ENCODE results near the gene TSPAN9.

Gene TSPAN9

DNA sequence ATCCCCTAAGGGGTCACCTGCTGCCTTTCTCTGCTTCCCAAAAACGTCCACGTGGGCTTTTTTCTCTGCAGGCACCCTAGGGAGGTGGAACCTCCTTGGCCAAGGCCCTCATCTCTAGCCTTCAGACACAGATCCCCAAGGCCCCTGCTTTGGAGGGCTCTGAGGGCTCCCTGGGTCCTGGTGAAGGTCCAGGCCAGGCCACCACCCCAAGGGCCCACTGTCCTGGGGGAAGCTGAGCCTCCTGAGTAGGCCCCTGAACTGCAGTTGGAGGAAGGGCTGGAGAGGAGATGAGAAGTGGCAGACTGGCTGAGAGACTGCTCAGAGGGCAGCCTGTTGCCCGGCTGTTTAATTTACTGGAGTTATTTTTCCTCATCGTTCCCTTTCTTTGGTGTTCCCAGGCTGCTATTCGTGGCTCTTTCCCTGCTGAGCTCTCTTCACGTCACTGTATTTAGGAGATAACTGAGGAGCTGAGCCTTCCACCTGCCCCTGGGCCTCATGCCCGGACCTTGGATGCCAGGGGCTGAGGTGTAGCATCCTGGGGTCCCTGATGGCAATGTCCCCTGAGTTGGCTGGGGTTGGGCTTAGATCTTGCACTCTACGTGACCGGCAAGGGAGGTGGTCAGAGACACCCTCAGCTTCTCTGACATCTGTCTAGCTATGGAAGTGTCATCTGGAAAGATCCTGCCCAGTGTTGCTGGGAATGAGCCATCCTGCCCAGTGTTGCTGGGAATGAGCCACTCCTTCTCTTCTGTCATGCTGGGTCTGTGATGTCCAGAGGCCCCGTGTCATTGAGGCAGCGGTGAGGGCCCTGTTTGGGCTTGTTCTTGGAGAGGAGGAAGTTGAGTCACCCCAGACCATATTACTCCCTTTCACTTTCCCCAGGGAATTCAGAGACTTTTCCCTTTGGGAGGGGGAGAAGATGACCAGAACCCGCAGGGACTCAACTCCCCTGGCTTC, 139.8 kb downstream of the TSPAN9 start:
- no peak overlapping the region for H3K4me3 Mint-ChIP-seq

DNA sequence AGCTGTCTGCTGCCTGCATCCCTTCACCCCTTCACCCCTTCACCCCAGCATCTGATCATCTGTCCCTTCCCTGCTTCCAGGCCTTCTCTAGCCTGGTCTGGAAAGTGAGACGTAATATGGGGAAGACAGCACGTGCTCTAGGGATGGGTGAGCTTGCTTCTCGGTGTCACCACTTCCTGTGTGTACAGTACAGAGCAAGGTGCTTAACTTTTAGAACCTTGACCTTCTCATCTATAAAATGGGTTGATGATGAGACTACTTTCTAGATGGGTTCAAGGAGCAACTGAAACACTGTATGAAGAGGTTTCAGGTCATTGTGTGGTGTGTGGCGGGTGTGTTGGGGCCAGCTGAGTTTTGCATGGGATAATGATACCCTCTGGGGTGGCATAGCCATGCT, 140.5 kb downstream of the TSPAN9 start:
- TF ChIP-seq, protein P1, sequence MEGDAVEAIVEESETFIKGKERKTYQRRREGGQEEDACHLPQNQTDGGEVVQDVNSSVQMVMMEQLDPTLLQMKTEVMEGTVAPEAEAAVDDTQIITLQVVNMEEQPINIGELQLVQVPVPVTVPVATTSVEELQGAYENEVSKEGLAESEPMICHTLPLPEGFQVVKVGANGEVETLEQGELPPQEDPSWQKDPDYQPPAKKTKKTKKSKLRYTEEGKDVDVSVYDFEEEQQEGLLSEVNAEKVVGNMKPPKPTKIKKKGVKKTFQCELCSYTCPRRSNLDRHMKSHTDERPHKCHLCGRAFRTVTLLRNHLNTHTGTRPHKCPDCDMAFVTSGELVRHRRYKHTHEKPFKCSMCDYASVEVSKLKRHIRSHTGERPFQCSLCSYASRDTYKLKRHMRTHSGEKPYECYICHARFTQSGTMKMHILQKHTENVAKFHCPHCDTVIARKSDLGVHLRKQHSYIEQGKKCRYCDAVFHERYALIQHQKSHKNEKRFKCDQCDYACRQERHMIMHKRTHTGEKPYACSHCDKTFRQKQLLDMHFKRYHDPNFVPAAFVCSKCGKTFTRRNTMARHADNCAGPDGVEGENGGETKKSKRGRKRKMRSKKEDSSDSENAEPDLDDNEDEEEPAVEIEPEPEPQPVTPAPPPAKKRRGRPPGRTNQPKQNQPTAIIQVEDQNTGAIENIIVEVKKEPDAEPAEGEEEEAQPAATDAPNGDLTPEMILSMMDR (IDR thresholded peaks at IDR 0.05; ENCODE audit: unreplicated experiment in 3 of 3) = no peak
- peak overlapping the region in 2 of 3 experiments; percentile 71 to 76 for H3K27ac Mint-ChIP-seq
- no peaks in the 10 kb centered on the region for H3K9me3 Mint-ChIP-seq
- H3K36me3 Mint-ChIP-seq (ENCODE audit: low read depth) = peaks cover 14% of the 10 kb centered on the region
- no peak overlapping the region for H3K4me3 Mint-ChIP-seq
- peaks cover 4% of the 10 kb centered on the region for H3K27me3 Mint-ChIP-seq (ENCODE audit: low read depth)
- peaks cover 51% of the 10 kb centered on the region for H3K4me1 Mint-ChIP-seq

More for the DNA sequence above, 139.8 kb downstream of the TSPAN9 start:
- peaks cover 53% of the 10 kb centered on the region for H3K4me1 Mint-ChIP-seq
- H3K9me3 Mint-ChIP-seq = no peaks in the 10 kb centered on the region
- TF ChIP-seq, protein P1 (IDR thresholded peaks at IDR 0.05; ENCODE audit: unreplicated experiment in 3 of 3) = no peak
- peak overlapping the region in 1 of 3 experiments; percentile 58 for H3K27ac Mint-ChIP-seq
- H3K27me3 Mint-ChIP-seq (ENCODE audit: low read depth) = peaks cover 4% of the 10 kb centered on the region
- peaks cover 17% of the 10 kb centered on the region for H3K36me3 Mint-ChIP-seq (ENCODE audit: low read depth)

DNA sequence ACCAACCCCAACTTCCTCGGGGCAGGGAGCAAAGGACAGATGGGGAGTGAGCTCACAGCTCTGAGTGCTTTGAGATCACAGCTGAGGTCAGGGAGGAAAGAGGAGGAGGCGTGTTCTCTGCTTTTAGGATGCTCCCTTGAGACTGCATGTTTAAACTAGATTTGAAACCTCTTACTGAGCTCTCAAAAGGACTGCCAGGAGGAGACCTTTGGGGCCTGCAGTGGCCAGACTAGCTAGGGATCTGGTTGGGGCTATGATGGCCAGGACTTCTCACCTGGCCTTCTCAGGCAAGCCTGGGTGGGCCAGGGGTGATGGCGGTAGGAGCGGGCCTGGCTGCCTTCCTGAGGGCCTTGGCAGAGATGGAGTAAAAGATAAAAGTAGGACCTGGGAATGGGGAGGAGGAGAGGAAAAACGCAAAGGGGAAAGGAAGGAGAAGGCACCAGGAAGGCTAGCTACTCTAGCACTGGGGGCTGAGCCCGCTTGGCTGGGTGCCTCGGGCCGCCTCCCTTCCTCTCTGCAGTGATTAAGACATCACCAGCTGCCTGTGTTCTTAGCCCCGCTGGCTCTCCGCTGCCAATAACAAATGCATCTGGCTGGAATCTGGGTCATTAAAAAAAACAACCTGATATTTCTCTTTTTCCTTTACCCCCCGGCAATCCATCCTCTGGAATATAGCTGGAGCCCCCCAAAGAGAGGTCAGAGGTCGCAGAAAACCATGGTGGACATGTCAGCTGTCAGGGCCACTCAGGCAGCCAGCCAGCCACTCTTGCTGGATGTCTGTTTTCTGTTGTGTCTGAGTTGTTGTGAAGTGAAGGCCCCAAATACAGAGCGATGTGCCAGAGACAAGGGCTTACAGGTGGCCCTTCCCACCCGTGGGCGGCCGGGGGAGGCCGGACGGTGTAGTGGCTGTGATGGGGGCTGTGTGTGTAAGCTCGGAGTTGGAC, 141.3 kb downstream of the TSPAN9 start:
- TF ChIP-seq, protein P1 (IDR thresholded peaks at IDR 0.05; ENCODE audit: unreplicated experiment in 3 of 3) = no peak
- Mint-ChIP-seq H3K27ac (peak overlapping the region; percentile 42 to 76 (median 71)), H3K9me3 (no peaks in the 10 kb centered on the region), H3K27me3 (ENCODE audit: low read depth) (peaks cover 4% of the 10 kb centered on the region), H3K4me1 (peaks cover 47% of the 10 kb centered on the region), H3K4me3 (no peak overlapping the region), H3K36me3 (ENCODE audit: low read depth) (peaks cover 9% of the 10 kb centered on the region)

DNA sequence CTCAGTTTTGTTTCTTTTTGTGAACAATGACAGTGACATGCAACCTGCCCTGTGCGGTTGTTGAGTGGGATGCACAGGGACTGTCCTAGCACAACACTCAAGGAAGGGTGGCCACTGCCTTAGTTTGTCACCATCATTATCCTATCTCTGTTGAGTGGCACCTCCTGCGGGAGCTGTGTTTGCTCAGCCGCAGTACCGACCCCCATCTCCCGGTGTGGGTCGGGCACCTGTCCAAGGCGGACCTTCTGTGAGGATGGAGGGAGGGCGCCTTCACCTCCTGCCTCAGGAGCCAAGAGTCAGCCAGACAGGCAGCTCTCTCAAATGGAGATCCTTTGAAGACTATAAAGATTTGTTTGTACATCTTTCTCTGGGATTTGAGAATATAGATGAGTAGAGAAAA, 142.1 kb downstream of the TSPAN9 start:
- Mint-ChIP-seq H3K4me1 (peaks cover 45% of the 10 kb centered on the region), H3K27ac (peak overlapping the region in 2 of 3 experiments; percentile 38 to 76), H3K4me3 (no peak overlapping the region), H3K27me3 (ENCODE audit: low read depth) (peaks cover 4% of the 10 kb centered on the region), H3K9me3 (no peaks in the 10 kb centered on the region), H3K36me3 (ENCODE audit: low read depth) (peaks cover 5% of the 10 kb centered on the region)
- TF ChIP-seq, protein P1 (IDR thresholded peaks at IDR 0.05; ENCODE audit: unreplicated experiment in 3 of 3) = no peak

DNA sequence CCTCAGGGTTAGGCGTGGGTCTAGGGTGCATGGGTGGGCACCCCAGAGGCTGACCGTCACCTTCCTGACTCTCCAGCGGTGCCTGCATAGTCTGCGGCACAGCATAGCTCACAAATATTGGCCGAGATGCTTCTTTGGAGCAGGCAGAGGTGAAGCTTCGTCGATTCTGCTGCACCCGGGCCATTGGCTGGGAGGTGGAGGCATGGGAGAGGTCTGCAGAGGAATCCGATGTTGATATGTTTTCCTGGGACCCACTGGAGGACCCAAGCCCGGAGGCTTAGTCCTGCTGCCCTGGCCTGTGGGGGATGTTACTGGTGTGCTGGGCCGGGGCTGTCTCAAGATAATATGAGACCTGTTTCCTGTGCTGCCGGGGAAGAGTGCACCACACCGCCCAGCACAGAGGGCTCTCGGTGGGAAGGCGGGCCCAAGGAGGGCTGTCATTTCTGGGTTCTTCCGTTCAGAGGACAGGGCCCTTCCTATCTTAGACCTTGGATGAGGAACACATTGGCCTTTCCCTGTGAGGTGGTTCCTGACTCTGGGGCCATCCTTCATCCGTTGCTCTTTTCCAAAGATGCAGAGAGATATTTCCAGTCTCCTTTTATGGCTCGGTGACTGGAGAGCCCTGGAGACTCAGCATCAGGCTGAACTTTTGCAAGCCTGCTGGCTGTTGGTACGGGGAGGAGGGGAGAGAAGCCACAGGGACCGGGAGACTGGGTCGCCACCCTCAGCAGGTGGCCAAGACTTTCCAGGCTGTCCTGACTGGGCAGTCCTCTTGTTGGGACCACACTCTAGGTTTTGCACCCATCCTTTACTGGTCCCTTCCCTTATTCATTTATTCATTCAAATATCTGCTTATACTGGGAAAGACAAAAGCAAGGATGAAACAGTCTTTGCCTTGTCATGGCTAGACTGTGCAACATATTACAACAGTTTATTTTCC, 143.5 kb downstream of the TSPAN9 start:
- Mint-ChIP-seq H3K36me3 (ENCODE audit: low read depth) (peaks cover 5% of the 10 kb centered on the region), H3K27ac (no peak overlapping the region), H3K4me3 (no peak overlapping the region), H3K27me3 (ENCODE audit: low read depth) (peaks cover 7% of the 10 kb centered on the region), H3K4me1 (peaks cover 55% of the 10 kb centered on the region), H3K9me3 (no peaks in the 10 kb centered on the region)
- TF ChIP-seq, protein P1 (IDR thresholded peaks at IDR 0.05; ENCODE audit: unreplicated experiment in 3 of 3) = no peak
